Neural progenitor cell (in vitro differentiated cells): ENCODE results near the gene TENT5C.

Source experiments
- EZH2 ChIP-seq: fragments of 200-600 bp; sonication (generic); IDR thresholded peaks from 2 replicates; pipeline ENCODE4 v1.6.1; 2017; ENCODE audit warnings: antibody characterized with exemption, mild to moderate bottlenecking, moderate library complexity
- EZH2phosphoT487 ChIP-seq: fragments of 200-600 bp; sonication (generic); IDR thresholded peaks from 2 replicates; pipeline ENCODE4 v1.6.1; 2017; ENCODE audit warnings: antibody characterized with exemption
- TF ChIP-seq, protein P1 (sequence below): fragments of 200-600 bp; sonication (generic); IDR thresholded peaks from 2 replicates; pipeline ENCODE4 v1.5.1; 2017; ENCODE audit warnings: antibody characterized with exemption, mild to moderate bottlenecking

DNA sequence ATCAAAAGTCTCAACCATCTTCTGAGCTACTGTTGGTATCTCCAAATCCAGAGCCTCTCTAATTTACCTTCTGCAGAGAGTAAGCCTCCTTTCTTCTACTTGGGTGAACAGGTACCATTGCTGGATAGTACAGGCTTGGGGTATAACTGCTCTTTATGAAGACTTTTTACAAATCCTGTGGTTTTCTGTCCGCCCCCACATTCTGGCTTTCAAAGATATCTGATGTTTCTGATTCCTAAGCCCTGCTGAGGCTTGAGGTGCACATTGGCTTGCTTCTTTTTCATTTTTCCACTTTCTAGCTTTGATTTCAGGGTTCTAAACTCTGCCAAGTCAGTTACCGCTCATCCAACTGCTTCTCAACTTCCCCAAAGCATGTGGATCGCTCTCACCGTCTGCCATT is 37.1 kb downstream of the TENT5C start:
- TF ChIP-seq, protein P1, sequence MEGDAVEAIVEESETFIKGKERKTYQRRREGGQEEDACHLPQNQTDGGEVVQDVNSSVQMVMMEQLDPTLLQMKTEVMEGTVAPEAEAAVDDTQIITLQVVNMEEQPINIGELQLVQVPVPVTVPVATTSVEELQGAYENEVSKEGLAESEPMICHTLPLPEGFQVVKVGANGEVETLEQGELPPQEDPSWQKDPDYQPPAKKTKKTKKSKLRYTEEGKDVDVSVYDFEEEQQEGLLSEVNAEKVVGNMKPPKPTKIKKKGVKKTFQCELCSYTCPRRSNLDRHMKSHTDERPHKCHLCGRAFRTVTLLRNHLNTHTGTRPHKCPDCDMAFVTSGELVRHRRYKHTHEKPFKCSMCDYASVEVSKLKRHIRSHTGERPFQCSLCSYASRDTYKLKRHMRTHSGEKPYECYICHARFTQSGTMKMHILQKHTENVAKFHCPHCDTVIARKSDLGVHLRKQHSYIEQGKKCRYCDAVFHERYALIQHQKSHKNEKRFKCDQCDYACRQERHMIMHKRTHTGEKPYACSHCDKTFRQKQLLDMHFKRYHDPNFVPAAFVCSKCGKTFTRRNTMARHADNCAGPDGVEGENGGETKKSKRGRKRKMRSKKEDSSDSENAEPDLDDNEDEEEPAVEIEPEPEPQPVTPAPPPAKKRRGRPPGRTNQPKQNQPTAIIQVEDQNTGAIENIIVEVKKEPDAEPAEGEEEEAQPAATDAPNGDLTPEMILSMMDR = no peak
- TF ChIP-seq EZH2phosphoT487 = no peak
- TF ChIP-seq EZH2 = no peak
